ENCODE measurements around the gene CYB561A3.

Gene CYB561A3

DNA sequence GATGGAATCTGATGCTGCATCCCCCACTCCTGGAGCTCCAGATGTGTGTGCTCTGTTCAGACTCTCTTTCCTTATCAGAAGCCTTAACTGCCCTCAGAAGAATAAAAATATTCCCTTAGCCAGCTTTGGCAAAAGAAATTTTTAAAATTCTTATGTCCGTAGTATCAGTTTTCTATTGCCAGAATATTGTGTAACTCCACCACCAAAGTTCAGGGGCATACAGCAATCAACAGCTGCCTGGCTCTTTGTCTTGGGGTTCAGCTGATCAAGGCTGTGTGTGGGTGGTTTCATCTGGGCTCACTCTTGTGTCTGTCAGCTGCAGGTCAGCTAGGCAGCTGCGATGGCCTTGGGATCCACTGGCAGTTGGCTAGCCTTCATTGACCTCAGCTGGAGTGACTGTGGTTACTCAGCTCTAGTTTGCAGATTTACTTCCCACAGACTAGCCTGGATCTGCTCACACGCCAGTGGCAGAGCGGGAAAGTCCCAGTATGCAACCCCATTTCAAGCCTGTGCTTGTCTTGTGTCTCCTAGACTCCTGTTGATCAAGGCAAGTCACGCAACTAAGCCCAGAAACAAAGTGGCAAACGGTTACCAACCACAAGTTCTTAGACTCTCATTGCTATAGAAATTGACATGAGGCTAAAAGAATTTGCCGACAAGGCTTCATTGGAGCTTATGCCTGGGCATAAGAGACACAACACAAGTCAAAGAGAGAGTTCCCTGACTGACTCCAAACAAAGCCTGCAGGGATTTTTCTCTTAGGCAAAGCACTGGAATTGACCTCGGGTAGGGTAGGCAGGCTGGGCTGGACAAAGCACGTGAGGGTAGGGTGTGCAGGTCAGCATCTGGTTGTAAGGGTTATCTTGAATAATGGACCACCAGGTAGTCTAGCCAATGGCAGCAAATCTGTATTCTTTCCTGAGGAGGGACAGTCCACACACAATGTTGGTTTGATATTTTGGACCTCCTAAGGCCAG, 8.0 kb upstream of the CYB561A3 start:
- DNase-seq = no peak

DNA sequence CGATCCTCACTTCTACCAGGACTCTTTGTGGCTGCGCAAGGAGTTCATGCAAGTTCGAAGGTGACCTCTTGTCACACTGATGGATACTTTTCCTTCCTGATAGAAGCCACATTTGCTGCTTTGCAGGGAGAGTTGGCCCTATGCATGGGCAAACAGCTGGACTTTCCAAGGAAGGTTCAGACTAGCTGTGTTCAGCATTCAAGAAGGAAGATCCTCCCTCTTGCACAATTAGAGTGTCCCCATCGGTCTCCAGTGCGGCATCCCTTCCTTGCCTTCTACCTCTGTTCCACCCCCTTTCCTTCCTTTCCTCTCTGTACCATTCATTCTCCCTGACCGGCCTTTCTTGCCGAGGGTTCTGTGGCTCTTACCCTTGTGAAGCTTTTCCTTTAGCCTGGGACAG, 7.0 kb upstream of the CYB561A3 start:
- no peak for DNase-seq

DNA sequence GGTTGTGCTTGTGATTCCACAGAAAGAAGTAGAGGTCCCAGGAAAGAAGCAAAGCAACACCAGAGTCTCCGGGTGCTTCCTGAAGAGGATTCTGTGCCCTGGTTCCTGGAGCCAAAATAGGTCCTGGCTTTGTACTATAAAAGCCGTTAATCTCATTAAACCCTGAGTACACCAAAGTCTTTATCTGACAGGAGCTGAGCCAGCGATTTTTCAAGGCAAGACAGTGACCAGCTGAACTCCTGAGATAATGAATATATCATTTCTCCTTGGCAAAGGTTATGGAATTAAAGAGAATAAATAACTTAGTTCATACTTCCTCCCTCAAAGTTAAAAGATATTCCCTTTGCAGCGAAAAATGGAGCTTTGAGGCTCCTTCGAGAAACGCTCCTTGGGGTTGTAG, 5.7 kb upstream of the CYB561A3 start:
- DNase-seq = no peak

DNA sequence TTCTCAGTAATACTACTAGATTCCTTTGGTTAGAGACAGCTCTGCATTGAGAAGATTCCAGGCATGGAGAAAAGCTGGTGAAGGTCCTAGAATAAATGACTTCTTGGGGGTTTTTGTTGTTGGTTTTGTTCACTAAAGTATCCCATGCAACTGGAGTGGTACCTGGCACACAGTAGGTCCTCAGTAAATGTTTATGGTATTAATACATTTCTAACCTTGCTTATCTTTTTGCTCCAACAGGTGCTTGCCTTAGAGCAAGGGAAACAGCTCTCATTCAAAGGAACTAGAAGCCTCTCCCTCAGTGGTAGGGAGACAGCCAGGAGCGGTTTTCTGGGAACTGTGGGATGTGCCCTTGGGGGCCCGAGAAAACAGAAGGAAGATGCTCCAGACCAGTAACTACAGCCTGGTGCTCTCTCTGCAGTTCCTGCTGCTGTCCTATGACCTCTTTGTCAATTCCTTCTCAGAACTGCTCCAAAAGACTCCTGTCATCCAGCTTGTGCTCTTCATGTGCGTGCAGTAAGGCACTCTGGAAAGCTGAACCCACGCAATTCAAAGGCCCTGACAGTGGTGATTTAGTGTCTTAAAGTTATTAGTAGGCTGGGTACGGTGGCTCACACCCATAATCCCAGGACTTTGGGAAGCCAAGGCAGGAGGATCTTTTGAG, 2.5 kb upstream of the CYB561A3 start:
- DNase-seq = no peak

DNA sequence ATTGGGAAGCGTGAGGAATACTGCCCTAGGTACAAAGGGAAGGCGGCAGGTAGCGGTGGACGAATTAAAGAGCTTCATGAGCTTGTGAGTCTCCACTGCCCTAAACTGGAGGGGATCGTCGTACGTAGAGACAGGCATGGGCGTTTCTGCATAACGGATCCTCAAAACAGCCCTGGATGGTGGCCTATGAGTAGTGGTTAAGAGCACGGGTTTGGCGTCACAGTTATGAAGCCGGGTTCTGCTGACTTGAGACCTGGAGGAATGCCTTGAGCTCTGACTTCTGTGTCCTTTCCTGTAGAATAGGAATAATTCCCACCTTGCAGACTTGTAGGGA, 827 bp upstream of the CYB561A3 start:
- DNase-seq = no peak

DNA sequence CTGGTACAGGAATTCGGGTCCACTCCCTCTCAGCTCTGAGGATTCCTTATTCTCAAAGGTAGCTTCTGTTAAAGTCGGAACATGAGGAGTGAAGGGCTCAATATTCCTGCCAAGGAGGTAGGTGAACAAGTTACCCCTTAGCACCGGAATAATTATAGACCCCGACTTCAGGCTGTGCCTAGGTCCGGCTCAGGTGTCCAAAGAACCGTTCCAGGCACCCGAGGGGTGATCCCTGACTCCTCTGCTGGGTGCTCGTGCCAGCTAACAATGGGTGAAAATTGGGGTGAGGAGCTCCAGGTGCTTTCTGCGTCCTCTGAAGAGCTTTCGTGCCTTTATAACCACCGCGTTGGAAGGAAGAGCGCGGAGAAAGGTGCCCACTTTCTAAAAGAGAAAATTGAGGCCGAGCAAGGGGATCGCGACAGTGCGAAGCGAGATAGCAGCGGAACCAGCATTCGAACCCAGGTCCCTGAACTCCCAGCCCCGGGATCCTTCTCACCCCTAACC, 393 bp downstream of the CYB561A3 start:
- no peak for DNase-seq

DNA sequence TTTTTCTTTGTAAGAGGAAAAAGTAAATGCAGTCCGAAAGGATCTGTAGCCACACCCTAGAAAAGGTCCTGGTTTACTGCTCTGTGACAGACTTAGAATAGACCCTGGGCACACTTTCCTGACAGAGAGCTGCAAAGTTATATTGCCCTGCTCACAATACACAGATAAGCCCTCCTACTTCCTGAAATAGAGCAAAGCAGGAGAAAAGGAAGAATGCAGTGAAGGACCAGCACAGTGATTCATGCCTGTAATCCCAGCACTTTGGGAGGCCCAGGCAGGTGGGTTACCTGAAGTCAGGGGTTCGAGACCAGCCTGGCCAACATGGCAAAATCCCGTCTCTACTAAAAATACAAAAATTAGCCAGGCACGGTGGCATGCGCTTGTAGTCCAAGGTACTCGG, 2.2 kb downstream of the CYB561A3 start:
- DNase-seq = no peak

DNA sequence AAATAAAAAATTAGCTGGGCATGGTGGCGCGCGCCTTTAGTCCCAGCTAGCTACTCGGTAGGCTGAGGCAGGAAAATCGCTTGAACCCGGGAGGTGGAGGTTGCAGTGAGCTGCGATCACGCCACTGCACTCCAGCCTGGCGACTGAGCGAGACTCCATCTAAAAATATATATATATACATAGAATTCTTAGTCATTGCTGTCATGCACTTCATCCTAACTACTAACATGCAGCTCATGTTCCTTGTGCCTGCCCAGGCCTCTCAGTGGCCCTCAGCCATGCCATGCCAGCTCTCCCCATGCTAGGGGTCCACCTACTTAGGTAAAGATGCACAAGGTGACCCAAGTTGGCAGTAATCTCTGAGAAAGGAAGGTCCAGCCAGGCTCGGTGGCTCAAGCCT, 3.1 kb downstream of the CYB561A3 start:
- no peak for DNase-seq

DNA sequence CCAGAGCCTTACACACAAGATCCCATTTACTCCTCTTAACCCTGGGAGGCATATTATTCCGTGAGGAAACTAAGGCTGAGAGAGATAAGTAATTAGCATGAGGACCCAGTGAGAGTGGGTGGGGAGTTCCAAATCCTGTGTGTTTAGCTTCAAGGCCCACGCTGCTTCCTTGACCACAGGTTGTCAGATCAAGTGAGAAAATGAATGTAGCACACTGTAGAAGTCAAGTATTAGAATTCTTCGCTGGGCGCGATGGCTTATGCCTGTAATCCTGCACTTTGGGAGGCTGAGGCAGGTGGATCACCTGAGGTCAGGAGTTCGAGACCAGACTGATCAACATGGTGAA, 3.8 kb downstream of the CYB561A3 start:
- no peak for DNase-seq

DNA sequence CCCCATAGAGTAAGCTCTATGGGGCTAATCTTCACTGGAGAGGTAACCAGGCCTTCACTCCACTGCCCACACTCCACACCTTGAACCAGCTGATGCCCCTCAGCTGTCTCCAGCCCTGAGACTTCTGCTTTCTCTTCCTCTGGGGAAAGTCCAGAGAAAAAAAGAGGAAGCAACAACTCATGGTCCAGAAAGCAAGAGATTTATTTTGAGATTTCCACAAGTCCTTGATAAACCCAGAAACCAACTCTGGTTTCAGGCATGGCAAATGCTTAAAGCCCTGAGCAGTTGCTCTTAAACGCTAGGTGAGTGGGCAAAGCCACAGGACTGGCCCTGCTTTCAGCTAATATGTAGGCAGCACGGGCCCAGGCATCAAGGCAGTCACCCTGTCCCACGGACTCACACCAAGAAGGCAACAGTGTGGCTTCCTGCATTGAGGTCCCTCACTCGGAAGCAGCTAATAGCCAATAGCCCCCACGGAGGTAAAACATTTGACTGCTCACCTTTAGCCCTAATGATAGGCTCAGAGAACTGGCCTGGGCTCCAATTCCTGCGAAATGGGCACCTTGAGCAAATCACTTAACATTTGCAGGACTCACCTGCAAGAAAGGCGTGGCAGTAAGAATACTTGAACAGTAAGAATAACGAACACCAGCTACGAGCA, 4.3 kb downstream of the CYB561A3 start:
- DNase-seq = no peak

DNA sequence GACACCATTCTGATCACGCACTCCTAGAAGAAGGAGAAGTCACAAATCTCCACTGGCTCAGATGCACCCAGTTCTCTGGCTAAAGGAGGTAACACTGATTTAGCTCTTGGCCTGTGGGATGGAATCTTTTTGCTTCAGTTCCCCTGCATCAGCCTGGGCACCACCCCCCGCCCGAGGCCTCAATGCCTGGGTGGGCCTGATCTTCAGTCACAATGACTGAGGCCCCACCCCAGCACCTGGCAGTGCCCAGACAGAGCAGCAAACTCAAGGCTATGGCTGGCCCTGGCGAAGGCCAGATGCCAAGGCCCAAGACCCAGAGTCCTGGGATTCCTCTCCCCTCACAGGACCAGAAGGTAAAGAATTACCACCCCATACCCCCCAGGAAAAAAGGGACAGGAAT, 5.0 kb downstream of the CYB561A3 start:
- DNase-seq = no peak

DNA sequence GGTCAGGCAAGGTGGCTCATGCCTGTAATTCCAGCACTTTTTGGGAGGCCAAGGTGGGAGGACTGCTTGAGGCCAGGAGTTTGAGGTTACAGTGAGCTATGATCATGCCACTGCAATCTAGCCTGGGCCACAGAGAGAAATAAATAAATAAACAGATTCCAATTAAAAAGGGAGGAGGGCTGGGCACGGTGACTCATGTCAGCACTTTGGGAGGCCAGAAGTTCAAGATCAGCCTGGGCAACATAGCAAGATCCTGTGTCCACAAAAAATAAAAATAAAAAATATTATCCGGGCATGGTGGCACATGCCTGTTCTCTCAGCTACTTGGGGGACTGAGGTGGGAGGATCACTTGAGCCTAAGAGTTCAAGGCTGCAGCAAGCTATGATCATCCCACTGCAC, 7.5 kb downstream of the CYB561A3 start:
- no peak for DNase-seq

DNA sequence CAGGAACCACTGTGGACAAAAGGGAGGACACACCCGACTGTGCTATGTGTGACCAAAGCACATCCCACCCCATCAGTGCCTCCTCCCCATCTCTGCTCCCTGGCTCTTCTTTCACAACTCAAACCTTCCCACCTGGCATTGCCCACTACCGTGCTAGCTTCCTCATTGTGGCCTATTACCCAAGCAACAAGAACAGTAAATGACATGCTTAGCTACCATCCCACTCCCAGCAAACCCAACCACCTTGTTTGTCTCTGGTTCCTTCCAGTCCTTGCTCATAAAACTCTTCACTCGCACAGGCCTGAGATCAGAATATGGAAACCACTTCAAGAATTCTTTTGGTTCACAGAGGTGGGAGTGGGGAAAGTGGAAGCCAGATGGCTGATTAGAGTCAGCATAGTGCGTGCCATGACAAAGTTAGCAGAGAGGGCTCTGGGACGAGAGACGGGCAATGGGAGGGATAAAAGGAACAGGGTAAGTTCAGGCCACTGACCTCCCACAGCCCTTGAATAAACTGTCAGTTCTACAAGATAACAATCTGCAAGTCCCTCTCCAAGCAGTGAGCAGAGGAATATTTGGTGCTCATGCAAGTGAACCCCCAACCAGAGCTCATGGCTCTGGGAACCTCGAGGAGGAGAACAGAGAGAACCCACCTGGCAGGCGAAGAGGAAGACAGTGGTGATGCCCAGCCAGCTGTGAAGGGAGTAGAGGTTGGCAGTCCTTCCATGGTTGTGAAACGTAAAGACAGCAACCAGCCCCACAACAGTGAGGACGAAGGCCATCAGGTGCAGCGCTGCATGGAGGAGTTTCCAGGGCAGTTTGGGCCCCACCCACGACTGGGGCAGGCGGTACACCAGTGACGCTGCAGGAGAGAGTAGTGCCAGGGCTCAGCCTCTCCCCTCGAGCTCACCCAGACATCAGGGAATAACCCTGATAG, 8.3 kb downstream of the CYB561A3 start:
- DNase-seq = no peak

DNA sequence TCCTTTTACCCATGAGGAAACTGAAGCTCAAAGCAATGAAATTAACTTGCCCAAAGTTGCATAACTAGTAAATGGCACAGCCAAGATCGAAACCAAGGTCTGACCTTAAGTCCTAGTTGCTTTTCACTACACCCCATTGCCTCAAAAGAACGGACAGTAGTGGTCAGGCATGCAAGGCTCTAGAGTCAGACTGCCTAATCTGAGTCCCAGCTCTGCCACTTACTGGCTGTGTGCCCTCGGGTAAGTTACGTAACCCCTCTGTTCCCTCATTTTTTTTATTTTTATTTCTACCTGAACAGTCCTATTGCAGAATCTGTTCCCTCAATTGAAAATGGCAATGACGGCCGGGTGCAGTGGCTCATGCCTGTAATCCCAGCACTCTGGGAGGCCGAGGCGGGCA, 9.6 kb downstream of the CYB561A3 start:
- no peak for DNase-seq

DNA sequence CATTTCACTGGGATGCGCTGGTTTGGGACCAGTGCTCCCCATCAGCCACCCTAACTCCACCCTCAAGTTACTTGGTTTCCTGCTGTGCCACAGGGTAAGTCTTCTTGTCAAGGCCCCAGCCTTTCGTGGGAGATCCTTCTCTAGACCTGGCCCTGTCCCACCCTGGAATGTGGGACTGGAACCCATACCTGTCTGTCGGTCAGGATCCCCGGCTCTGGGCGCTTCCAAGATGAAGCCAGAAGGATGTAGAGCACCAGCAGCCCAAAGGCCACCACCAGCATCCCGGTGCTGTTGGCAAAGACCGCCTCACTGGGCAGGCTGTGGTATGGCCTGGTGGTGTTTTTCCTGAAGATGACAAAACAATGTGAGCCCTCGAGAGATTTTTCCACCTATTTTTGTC, 10.9 kb downstream of the CYB561A3 start:
- no peak for DNase-seq

DNA sequence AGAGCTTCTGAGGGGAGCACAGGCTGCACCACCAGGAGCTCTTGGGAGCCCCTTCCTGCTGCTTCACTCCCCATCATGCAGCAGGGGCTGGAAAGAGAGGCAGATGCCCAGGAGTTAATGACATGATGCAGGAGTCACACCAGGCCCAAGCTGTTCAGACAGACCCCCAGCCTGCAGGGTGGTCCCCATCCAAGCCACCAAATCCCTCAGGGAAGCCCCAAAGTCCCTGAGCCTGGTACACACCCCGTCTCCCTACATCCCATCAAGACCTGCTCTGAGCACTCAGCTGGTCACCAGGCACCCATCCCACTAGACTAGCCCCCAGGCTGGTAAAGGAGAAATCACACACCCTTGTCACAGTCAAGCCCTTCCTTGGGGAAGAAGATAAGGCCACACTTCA, 11.3 kb downstream of the CYB561A3 start:
- DNase-seq = no peak

DNA sequence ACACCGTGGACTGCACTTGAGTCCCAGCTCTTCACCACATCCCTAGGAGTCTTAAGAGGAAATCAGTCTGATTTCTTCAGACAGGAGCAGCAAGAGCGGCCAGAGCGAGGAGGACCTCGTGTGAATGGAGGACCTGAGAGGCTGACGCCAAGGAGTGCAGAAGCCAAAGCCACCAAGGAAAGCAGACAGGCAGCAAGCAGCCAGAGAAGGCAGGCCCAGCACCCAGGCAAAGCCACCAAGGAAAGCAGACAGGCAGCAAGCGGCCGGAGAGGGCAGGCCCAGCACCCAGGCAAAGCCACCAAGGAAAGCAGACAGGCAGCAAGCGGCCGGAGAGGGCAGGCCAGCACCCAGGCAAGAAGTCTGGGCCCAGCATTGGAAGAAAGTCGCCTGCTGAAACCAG, 11.8 kb downstream of the CYB561A3 start:
- DNase-seq = no peak

DNA sequence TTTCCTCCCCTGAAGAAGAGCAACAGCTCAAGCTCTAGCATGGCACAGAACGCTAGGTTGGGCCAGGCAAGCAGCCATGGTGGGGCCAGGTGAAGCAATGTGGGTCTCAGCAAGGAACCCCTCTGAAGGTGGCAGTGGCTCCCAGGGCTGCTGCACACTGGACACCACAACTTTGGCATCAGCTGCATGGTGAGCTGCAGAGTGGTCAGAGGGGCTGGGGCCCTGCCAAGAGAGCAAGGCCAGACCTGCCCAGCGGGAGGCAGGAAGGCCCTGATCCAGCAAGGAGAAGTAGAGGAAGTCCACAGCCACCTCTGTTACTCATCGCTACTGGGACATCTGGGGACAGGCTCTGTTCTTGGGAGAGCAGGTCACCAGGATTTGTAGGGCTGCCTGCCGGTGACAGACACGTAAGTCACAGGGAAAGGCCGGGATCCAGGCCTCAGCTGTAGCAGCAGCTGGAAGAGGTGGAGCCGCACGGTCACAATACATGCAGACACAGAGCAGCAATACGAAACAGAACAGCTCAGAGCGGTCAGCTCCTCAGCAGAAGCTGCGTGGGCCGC, 12.4 kb downstream of the CYB561A3 start:
- no peak for DNase-seq

DNA sequence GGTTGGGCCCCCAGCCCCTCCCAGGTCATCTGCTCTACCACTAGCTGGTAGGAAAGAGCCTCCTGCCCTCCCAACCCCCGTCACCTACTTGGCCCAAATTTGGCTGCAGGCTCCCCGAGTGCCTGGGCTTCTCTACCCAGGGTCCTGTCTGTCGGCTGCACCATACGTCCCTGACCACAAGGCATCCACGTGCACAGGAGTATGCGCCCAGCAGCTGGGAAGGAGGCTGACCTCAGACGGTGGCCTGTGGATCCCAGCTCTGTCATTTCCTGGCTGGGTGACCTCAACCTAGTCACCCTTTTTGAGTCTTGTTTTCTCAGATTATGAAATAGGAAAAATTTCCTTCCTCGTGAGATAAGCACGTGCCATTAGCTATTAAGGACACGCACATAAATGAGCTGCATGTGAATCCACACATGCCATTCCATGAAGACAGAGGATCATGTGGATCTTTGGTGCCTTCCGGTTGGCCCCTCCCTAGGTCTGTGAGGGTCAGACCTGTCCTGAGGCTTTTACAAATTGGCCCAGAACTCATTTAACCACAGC, 13.7 kb downstream of the CYB561A3 start:
- no peak for DNase-seq

DNA sequence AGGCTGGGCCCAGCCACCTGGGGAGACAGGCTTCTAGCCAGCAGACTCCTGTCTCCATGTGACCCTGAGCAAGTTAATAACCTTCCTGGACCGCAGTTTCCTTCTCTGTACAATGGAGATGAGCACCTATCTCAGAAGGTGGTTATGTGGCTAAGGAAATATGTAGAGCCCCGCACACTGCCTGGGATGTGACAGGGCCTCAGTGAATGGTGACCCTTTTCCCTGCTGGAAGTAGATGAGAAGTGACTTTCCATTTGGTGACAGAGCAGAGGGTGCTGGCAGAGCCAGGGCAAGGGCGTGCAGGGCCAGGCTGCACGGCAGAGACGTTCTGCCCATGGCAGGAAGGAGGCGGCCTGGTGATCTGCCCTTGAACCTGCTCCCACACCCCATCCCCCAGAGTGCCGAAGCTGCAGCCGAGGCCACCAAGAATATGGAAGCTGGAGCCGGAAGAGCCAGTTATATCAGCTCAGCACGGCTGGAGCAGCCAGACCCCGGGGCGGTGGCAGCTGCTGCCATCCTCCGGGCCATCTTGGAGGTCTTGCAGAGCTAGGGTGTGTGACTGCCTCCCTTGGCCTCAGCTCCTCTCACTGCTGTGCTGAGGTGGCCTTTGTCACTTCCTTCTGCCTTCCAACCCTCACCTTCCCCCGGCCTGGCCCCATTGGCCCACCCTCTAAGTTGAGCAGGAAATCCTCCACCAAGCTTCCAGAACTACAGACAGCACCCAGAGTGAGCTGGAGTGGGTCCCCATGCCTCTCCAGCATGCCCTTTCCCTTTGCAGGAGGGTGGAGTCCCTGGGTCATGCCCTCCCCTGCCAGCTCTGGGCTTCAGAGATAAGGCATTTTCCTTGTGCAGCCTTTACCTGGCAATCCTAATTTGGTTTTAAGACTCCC, 15.5 kb downstream of the CYB561A3 start:
- DNase-seq = no peak

DNA sequence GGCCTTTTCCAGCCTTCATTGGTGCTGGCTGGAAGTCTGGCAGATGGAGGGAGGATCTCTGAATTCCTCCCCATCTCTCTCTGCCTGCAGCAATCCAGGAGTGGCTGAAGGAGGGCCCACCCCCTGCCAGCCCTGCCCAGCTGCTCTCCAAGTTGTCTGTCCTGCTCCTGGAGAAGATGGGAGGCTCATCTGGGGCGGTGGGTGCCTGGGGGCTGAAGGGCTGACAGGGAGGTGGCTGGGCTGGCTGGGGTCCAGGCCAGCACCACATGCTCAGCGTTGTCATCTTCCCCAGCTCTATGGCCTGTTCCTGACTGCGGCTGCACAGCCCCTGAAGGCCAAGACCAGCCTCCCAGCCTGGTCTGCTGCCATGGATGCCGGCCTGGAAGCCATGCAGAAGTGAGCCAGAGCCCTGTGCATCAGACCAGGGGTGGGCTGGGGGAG, 16.5 kb downstream of the CYB561A3 start:
- peak; percentile 56 for DNase-seq

Data from NCI-H2171 treated with DMSO at 0.1 percent for 48 hours (cell line).